ENCODE data around the gene GPATCH8. TPM values are rescaled to one million over a fixed set of nuclear protein-coding genes. Genes with fewer than 3 reads are reported as not detected.

The GPATCH8 gene
- polyA plus RNA-seq, 3 donors: 8.8 to 15.9 (median 14.9) TPM

DNA sequence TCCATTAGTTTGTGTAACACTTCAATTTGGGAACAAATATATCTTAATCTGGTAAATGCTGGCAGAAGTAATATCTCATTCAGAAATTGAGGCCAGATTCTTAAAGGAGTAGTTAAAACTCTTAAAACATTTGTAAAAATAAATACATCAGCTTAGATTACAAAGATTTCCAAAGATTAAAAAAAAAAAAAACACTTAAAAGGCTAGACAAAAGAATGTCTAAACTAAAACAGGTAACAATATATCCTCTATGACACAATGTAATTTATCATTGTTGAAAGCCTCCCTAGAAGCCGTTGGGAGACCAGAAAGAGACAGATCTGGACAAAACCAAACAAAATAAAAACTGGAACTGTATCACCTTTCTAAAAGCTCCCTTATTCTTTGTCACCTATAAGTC lies 3.5 kb downstream of the GPATCH8 start:
- peaks cover 22 to 38% of the 10 kb centered on the region in 2 donors for H3K4me1 ChIP-seq (ENCODE audit: control insufficient read depth in 1 of 2, insufficient read depth in 2 of 2, low read length in 2 of 2)
- no peak overlapping the region for H2AFZ ChIP-seq (ENCODE audit: insufficient read depth, low read depth, low read length, poor library complexity, severe bottlenecking)

DNA sequence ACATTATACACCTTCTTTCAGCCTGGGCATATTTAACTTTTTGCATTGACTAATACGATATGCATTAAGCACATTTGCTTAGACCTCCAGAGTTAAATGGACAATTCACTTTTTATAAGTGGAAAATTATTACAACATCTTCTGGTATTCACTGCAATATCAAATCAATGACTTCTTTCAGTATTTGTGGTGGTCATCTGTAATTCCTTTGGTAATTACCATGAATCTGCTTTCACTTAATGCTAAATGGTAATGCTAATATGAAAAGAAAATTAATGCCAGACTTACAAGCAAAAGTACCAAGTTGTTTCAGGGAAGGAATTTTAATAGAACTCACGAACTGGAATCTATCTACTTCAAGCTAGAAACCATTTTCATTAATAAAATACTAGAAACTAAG lies 6.4 kb downstream of the GPATCH8 start:
- Mint-ChIP-seq H3K27ac (no peak overlapping the region), H3K36me3 (peaks cover 7 to 19% of the 10 kb centered on the region in 2 donors), H3K4me3 (no peak overlapping the region), H3K4me1 (peaks cover 31% of the 10 kb centered on the region), H3K9me3 (no peaks in the 10 kb centered on the region), H3K27me3 (ENCODE audit: low read depth in 3 of 3) (no peaks in the 10 kb centered on the region)
- Histone ChIP-seq H3K27ac (ENCODE audit: low read depth in 1 of 2, low read length in 2 of 2) (no peak overlapping the region), H3K27me3 (ENCODE audit: control insufficient read depth in 2 of 2, insufficient read depth in 2 of 2, low read length in 2 of 2) (no peaks in the 10 kb centered on the region), H3K4me1 (ENCODE audit: control insufficient read depth in 1 of 2, insufficient read depth in 2 of 2, low read length in 2 of 2) (peaks cover 5 to 17% of the 10 kb centered on the region in 2 donors), H3K36me3 (replicated peaks in 1 of 2; ENCODE audit: control insufficient read depth in 1 of 2, insufficient read depth in 2 of 2, low read length in 2 of 2) (no peaks in the 10 kb centered on the region), H4K20me1 (ENCODE audit: insufficient read depth, low read length) (peaks cover 92% of the 10 kb centered on the region), H3K4me2 (replicated peaks; ENCODE audit: extremely low read depth, low read length, poor library complexity, severe bottlenecking) (no peak overlapping the region), H3K79me2 (ENCODE audit: insufficient read depth, low read length) (peaks cover 99% of the 10 kb centered on the region), H3K4me3 (replicated peaks in 1 of 3; ENCODE audit: low read depth in 2 of 3, low read length in 3 of 3) (no peak overlapping the region), H3K9me3 (replicated peaks in 1 of 2; ENCODE audit: control insufficient read depth in 1 of 2, insufficient read depth in 1 of 2, low read length in 2 of 2) (no peaks in the 10 kb centered on the region), H2AFZ (ENCODE audit: insufficient read depth, low read depth, low read length, poor library complexity, severe bottlenecking) (no peak overlapping the region), H3K9ac (ENCODE audit: insufficient read depth, low read length, poor library complexity, severe bottlenecking) (no peak overlapping the region)
- no peak for TF ChIP-seq CTCF (IDR thresholded peaks at IDR 0.05)
- no peak for DNase-seq
- WGBS (ENCODE audit: insufficient coverage): no CpG with 5 or more reads among the region's 2 CpGs
- intact Hi-C loops (cut with micrococcal nuclease): no loop called here

More for the DNA sequence above, 3.5 kb downstream of the GPATCH8 start:
- intact Hi-C loops (cut with micrococcal nuclease): loop anchor here in 1 of 2 donors (5.0 kb wide), 3 partner anchors 297 to 432 kb away; partner anchors contain the start of genes LSM12 and TMUB2
- Mint-ChIP-seq H3K36me3 (peaks cover 7 to 9% of the 10 kb centered on the region in 2 donors), H3K27ac (no peak overlapping the region), H3K9me3 (no peaks in the 10 kb centered on the region), H3K27me3 (ENCODE audit: low read depth in 3 of 3) (no peaks in the 10 kb centered on the region), H3K4me3 (no peak overlapping the region), H3K4me1 (peaks cover 42% of the 10 kb centered on the region)
- Histone ChIP-seq H3K9ac (ENCODE audit: insufficient read depth, low read length, poor library complexity, severe bottlenecking) (no peak overlapping the region), H3K36me3 (replicated peaks in 1 of 2; ENCODE audit: control insufficient read depth in 1 of 2, insufficient read depth in 2 of 2, low read length in 2 of 2) (no peaks in the 10 kb centered on the region), H3K79me2 (ENCODE audit: insufficient read depth, low read length) (peaks cover 91% of the 10 kb centered on the region), H3K27me3 (ENCODE audit: control insufficient read depth in 2 of 2, insufficient read depth in 2 of 2, low read length in 2 of 2) (no peaks in the 10 kb centered on the region), H3K9me3 (replicated peaks in 1 of 2; ENCODE audit: control insufficient read depth in 1 of 2, insufficient read depth in 1 of 2, low read length in 2 of 2) (no peaks in the 10 kb centered on the region), H3K4me3 (replicated peaks in 1 of 3; ENCODE audit: low read depth in 2 of 3, low read length in 3 of 3) (no peak overlapping the region), H3K27ac (ENCODE audit: low read depth in 1 of 2, low read length in 2 of 2) (no peak overlapping the region), H3K4me2 (replicated peaks; ENCODE audit: extremely low read depth, low read length, poor library complexity, severe bottlenecking) (no peak overlapping the region), H4K20me1 (ENCODE audit: insufficient read depth, low read length) (peaks cover 67% of the 10 kb centered on the region)
- no peak for TF ChIP-seq CTCF (IDR thresholded peaks at IDR 0.05)
- DNase-seq: no peak
- no CpG with 5 or more reads among the region's 1 CpG for WGBS (ENCODE audit: insufficient coverage)
